Prostate gland (tissue), 2 donors: ENCODE data around the gene CORO7. TPM values are rescaled to one million over a fixed set of nuclear protein-coding genes. Genes with fewer than 3 reads are reported as not detected.

ENCODE experiments used
- DNase-seq: peaks from one replicate; pipeline ENCODE4 v3.0.0-alpha.2; 2019; ENCODE audit warnings: low spot score
- H3K27ac ChIP-seq, 2 donors: fragments of 200-600 bp; sonication (generic); 2 replicates each; pipeline ENCODE4 v1.5.1; 2017 to 2019
- H3K27me3 ChIP-seq: fragments of 200-600 bp; sonication (generic); replicated peaks from 2 replicates; pipeline ENCODE4 v1.5.1; 2019; ENCODE audit not compliant: insufficient read depth
- H3K36me3 ChIP-seq, 2 donors: fragments of 200-600 bp; sonication (generic); 1 replicate in 1 of 2; 2 replicates in 1 of 2; pipeline versions ENCODE4 v1.5.1 to v1.8.1; 2017 to 2019
- H3K4me1 ChIP-seq: fragments of 200-600 bp; sonication (generic); replicated peaks from 2 replicates; pipeline ENCODE4 v1.5.1; 2019
- H3K4me3 ChIP-seq, 2 donors: fragments of 200-600 bp; sonication (generic); 2 replicates each; pipeline ENCODE4 v1.5.1; 2017 to 2019
- H3K9me3 ChIP-seq: fragments of 200-600 bp; sonication (generic); 2 replicates; pipeline ENCODE4 v1.5.1; 2017
- POLR2A ChIP-seq: fragments of 450-650 bp; IDR thresholded peaks from one replicate; pipeline ENCODE4 v1.6.1; 2016; ENCODE audit warnings: antibody characterized with exemption, mild to moderate bottlenecking
- POLR2AphosphoS5 ChIP-seq: sonication (generic); formaldehyde crosslinking; IDR thresholded peaks from one replicate; pipeline ENCODE4 v1.6.1; 2017; ENCODE audit warnings: antibody characterized with exemption
- WGBS: methylation state at CpG from one replicate; pipeline ENCODE4 v1.1.5; 2018; 5-methylcytosine and 5-hydroxymethylcytosine counted together
- intact Hi-C: fragments of 100-400 bp; cut with DNase I; formaldehyde crosslinking; loops from one replicate; pipeline ENCODE4 v1.14.2; 2022
- total RNA-seq, 2 donors: library from RNA; depleted of rRNA; stranded (reverse); fragments of >200 nt; gene quantifications; one replicate each; pipeline ENCODE4 v1.1.0, GENCODE V29; 2016
- TF ChIP-seq, protein P1 (sequence below), 4 experiments: fragments of 200-600 bp in 2 of 4; fragments of 450-650 bp in 2 of 4; sonication (generic) in 2 of 4; IDR thresholded peaks; 1 replicate in 3 of 4; 2 replicates in 1 of 4; pipeline ENCODE4 v1.5.1; 2016 to 2019; ENCODE audit warnings: antibody characterized with exemption in 4 of 4, mild to moderate bottlenecking in 2 of 4, moderate library complexity in 2 of 4

CORO7 gene
- total RNA-seq, 2 donors from 2014 or later = 24.1 to 122 TPM

DNA sequence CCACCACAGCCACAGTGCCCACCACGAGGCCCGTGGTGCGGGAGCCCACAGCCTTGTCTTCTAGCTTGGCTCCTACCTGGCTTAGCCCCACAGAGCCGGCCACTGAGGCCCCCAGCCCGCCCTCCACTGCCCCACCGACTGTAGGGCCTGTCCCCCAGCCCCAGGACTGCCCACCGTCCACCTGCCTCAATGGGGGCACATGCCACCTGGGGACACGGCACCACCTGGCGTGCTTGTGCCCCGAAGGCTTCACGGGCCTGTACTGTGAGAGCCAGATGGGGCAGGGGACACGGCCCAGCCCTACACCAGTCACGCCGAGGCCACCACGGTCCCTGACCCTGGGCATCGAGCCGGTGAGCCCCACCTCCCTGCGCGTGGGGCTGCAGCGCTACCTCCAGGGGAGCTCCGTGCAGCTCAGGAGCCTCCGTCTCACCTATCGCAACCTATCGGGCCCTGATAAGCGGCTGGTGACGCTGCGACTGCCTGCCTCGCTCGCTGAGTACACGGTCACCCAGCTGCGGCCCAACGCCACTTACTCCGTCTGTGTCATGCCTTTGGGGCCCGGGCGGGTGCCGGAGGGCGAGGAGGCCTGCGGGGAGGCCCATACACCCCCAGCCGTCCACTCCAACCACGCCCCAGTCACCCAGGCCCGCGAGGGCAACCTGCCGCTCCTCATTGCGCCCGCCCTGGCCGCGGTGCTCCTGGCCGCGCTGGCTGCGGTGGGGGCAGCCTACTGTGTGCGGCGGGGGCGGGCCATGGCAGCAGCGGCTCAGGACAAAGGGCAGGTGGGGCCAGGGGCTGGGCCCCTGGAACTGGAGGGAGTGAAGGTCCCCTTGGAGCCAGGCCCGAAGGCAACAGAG lies 34.2 kb downstream of the CORO7 start:
- no peak overlapping the region for H3K4me3 ChIP-seq
- no peaks in the 10 kb centered on the region for H3K9me3 ChIP-seq
- DNase-seq = no peak
- H3K27me3 ChIP-seq = no peaks in the 10 kb centered on the region
- H3K36me3 ChIP-seq = no peaks in the 10 kb centered on the region
- H3K4me1 ChIP-seq = peaks cover 4% of the 10 kb centered on the region
- intact Hi-C loops = no loop called here
- H3K27ac ChIP-seq = no peak overlapping the region
- 93% methylated on average over 53 of the region's 55 CpGs for WGBS
- TF ChIP-seq POLR2A (no peak), POLR2AphosphoS5 (no peak)
- TF ChIP-seq, protein P1, sequence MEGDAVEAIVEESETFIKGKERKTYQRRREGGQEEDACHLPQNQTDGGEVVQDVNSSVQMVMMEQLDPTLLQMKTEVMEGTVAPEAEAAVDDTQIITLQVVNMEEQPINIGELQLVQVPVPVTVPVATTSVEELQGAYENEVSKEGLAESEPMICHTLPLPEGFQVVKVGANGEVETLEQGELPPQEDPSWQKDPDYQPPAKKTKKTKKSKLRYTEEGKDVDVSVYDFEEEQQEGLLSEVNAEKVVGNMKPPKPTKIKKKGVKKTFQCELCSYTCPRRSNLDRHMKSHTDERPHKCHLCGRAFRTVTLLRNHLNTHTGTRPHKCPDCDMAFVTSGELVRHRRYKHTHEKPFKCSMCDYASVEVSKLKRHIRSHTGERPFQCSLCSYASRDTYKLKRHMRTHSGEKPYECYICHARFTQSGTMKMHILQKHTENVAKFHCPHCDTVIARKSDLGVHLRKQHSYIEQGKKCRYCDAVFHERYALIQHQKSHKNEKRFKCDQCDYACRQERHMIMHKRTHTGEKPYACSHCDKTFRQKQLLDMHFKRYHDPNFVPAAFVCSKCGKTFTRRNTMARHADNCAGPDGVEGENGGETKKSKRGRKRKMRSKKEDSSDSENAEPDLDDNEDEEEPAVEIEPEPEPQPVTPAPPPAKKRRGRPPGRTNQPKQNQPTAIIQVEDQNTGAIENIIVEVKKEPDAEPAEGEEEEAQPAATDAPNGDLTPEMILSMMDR (IDR thresholded peaks at IDR 0.05) = no peak

DNA sequence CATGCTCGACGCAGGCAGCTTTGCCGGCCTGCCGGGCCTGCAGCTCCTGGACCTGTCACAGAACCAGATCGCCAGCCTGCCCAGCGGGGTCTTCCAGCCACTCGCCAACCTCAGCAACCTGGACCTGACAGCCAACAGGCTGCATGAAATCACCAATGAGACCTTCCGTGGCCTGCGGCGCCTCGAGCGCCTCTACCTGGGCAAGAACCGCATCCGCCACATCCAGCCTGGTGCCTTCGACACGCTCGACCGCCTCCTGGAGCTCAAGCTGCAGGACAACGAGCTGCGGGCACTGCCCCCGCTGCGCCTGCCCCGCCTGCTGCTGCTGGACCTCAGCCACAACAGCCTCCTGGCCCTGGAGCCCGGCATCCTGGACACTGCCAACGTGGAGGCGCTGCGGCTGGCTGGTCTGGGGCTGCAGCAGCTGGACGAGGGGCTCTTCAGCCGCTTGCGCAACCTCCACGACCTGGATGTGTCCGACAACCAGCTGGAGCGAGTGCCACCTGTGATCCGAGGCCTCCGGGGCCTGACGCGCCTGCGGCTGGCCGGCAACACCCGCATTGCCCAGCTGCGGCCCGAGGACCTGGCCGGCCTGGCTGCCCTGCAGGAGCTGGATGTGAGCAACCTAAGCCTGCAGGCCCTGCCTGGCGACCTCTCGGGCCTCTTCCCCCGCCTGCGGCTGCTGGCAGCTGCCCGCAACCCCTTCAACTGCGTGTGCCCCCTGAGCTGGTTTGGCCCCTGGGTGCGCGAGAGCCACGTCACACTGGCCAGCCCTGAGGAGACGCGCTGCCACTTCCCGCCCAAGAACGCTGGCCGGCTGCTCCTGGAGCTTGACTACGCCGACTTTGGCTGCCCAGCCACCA lies 35.1 kb downstream of the CORO7 start:
- Histone ChIP-seq H3K4me1 (peaks cover 11% of the 10 kb centered on the region), H3K4me3 (no peak overlapping the region), H3K27me3 (no peaks in the 10 kb centered on the region), H3K36me3 (no peaks in the 10 kb centered on the region), H3K27ac (no peak overlapping the region), H3K9me3 (no peaks in the 10 kb centered on the region)
- DNase-seq = no peak
- TF ChIP-seq POLR2AphosphoS5 (no peak), POLR2A (no peak)
- TF ChIP-seq, protein P1 (IDR thresholded peaks at IDR 0.05) = no peak
- intact Hi-C loops = no loop called here
- WGBS = 92% methylated on average over 59 of the region's 59 CpGs

DNA sequence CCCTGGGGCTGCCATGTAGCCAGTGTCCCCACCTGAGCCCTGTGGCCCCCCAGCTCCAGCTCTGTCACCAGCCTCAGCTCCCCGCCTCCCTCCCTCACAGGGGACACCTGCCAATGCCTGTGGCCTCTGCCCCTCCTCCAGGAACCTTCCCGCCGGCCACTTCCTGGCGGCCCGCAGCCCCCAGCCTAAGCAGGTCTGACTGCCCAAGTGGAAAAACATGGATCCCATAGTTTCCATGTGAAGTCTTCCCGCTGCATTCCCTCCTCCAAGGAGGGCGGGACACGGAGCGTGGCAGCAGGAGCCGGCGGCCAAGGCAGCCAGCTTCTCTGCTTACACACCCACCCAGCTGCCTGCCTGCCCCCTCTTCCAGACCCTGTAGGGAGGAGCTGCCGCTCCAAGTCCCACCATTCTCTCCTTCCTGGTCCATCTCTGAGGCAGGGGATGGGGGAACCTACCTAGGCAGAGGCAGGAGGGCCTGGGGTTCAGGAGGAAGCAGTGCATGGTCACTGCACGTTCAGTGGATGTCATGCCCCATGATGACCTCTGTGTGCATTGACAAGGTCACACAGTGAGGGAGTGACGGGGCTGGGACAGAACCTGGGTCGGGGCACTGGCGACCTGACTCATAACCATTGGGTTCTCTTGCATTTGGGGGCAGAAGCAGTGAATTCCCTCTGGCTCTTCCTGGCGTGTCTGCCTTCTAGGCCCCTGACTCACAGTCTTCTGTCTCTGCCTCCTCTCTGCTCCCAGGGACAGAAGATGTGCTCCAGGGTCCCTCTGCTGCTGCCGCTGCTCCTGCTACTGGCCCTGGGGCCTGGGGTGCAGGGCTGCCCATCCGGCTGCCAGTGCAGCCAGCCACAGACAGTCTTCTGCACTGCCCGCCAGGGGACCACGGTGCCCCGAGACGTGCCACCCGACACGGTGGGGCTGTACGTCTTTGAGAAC lies 36.0 kb downstream of the CORO7 start:
- H3K9me3 ChIP-seq = no peaks in the 10 kb centered on the region
- intact Hi-C loops = no loop called here
- peaks cover 12% of the 10 kb centered on the region for H3K4me1 ChIP-seq
- DNase-seq = no peak
- 73% methylated on average over 26 of the region's 26 CpGs for WGBS
- H3K27me3 ChIP-seq = no peaks in the 10 kb centered on the region
- TF ChIP-seq POLR2A (no peak), POLR2AphosphoS5 (no peak)
- TF ChIP-seq, protein P1 (IDR thresholded peaks at IDR 0.05) = no peak
- no peaks in the 10 kb centered on the region for H3K36me3 ChIP-seq
- H3K27ac ChIP-seq = no peak overlapping the region
- no peak overlapping the region for H3K4me3 ChIP-seq

DNA sequence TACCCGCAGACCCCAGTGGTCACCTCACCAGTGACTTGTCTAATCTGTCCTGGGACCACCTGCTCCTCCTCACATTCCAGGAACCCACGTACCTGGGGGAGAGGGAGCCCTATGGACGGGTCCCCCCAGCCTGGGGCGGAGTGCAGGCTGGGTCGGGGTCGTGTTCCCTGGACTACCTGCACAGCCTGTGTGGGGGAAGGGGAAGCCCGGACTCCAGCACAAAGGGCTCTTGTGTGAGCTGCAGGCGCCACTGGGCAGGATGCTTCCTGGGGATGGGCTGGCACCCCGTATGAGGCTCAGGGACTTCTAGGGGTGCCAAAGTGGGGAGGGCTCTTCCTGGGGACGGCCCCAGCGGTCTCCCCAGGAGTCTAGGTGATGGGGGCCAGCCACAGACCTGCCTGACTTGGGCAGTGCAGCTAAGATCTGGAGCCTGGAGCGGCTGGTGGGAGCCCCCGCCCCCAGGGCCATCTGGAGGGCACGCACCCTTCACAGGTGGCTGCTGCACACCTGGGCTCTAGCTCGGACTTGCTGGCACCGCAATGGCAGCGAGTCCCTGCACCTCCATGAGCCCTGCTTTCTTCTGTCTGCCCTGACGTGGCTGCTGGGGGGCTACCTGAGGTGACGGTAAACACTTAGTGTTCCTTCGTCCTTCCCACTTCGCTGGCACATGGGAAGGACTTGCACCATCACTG lies 37.3 kb downstream of the CORO7 start:
- H3K27me3 ChIP-seq = no peaks in the 10 kb centered on the region
- DNase-seq = no peak
- H3K4me1 ChIP-seq = peaks cover 24% of the 10 kb centered on the region
- H3K9me3 ChIP-seq = no peaks in the 10 kb centered on the region
- H3K27ac ChIP-seq = no peak overlapping the region
- intact Hi-C loops = no loop called here
- H3K4me3 ChIP-seq = no peak overlapping the region
- WGBS = 74% methylated on average over 20 of the region's 21 CpGs
- TF ChIP-seq, protein P1 (IDR thresholded peaks at IDR 0.05) = no peak
- no peak for TF ChIP-seq POLR2AphosphoS5
- H3K36me3 ChIP-seq = no peaks in the 10 kb centered on the region
